GM18498 (cell line): ENCODE data around the gene SLC66A2.
"Not testable (repeated sequence)": the region's sequence is repeated elsewhere in the genome, so short reads cannot be mapped to it uniquely, and the experiment has no call there.

Experiments
- ATAC-seq: cut with Tn5 transposase; IDR thresholded peaks from one replicate; pipeline ENCODE4 v1.9.1; 2021; ENCODE audit warnings: mild to moderate bottlenecking, moderate library complexity; ENCODE audit not compliant: unreplicated experiment

SLC66A2 gene

GRCh38 chr18:79971211-79971952, 19.9 kb upstream of the SLC66A2 start:
- ATAC-seq: no peak

GRCh38 chr18:79970419-79971133, 19.1 kb upstream of the SLC66A2 start:
- ATAC-seq: no peak

- no peak for ATAC-seq
Observed at GRCh38 chr18:79965119-79965902, 13.9 kb upstream of the SLC66A2 start.

GRCh38 chr18:79964330-79965118, 13.1 kb upstream of the SLC66A2 start, which contains the start of gene HSBP1L1:
Gene HSBP1L1, plus strand, starts transcription at chr18:79964643. Its CDS starts 93 bp downstream, at chr18:79964736.
- ATAC-seq: peak; percentile 69

- no peak for ATAC-seq
Observed at GRCh38 chr18:79963658-79964329, 12.3 kb upstream of the SLC66A2 start.

GRCh38 chr18:79962835-79963657, 11.6 kb upstream of the SLC66A2 start:
- peak; percentile 67 for ATAC-seq

- no peak for ATAC-seq
Observed at GRCh38 chr18:79962311-79962710, 10.9 kb upstream of the SLC66A2 start.

GRCh38 chr18:79961527-79962291, 10.3 kb upstream of the SLC66A2 start:
- ATAC-seq: no peak

GRCh38 chr18:79960921-79961526, 9.6 kb upstream of the SLC66A2 start:
- ATAC-seq: no peak

GRCh38 chr18:79960161-79960801, 8.8 kb upstream of the SLC66A2 start:
- ATAC-seq: not testable (repeated sequence)

- no peak for ATAC-seq
Observed at GRCh38 chr18:79958981-79959380, 7.5 kb upstream of the SLC66A2 start.

- no peak for ATAC-seq
Observed at GRCh38 chr18:79956276-79956675, 4.8 kb upstream of the SLC66A2 start.

GRCh38 chr18:79955302-79956075, 4.0 kb upstream of the SLC66A2 start:
- ATAC-seq: no peak

- ATAC-seq: no peak
Observed at GRCh38 chr18:79954791-79955190, 3.3 kb upstream of the SLC66A2 start.

GRCh38 chr18:79953971-79954651, 2.7 kb upstream of the SLC66A2 start:
- no peak for ATAC-seq

- no peak for ATAC-seq
Observed at GRCh38 chr18:79952996-79953559, 1.6 kb upstream of the SLC66A2 start.
